ENCODE measurements around the gene CIRBP.
"Not testable (repeated sequence)": the region's sequence is repeated elsewhere in the genome, so short reads cannot be mapped to it uniquely, and the experiment has no call there.

Gene CIRBP

GRCh38 chr19:1244693-1245451, 24.3 kb upstream of the CIRBP start:
- no peak for DNase-seq (ENCODE audit: low spot score)

DNA sequence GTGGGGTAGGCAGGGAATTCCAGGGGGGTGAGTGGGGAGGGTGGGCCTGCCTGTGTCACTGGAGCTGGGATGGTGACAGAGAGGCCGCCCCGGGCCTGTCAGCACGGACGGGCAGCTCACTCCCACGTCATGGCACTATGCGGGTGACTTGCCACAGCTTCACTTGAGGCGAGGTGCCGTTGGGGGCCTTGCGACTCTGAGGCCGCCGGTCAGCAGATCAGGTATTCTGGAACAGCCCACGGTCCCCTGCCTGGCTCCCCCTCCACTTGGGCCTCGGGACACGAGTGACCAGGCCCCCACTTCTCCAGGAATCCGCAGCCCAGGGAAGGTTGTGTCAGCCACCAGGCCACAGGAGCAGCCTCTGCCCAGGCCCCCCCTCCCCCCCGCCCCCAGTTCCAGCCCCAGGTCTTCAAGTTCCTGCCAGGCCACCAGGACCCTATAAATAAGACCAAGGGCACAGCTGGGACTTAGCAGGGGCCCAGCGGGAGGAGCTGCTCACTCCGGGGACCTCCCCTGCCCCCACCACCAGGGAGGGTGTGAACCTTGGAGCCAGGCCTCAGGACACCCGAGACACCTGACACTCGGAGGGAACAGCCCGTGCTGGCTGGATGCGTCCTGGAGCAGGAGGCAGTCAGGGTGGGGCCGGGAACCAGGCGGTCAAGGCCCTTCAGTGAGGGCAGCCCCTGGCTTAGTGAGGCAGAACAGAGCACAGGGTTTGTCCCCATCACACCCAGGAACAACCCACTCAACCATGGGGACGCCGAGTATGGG, 23.5 kb upstream of the CIRBP start:
- no peak for DNase-seq (ENCODE audit: low spot score)

DNA sequence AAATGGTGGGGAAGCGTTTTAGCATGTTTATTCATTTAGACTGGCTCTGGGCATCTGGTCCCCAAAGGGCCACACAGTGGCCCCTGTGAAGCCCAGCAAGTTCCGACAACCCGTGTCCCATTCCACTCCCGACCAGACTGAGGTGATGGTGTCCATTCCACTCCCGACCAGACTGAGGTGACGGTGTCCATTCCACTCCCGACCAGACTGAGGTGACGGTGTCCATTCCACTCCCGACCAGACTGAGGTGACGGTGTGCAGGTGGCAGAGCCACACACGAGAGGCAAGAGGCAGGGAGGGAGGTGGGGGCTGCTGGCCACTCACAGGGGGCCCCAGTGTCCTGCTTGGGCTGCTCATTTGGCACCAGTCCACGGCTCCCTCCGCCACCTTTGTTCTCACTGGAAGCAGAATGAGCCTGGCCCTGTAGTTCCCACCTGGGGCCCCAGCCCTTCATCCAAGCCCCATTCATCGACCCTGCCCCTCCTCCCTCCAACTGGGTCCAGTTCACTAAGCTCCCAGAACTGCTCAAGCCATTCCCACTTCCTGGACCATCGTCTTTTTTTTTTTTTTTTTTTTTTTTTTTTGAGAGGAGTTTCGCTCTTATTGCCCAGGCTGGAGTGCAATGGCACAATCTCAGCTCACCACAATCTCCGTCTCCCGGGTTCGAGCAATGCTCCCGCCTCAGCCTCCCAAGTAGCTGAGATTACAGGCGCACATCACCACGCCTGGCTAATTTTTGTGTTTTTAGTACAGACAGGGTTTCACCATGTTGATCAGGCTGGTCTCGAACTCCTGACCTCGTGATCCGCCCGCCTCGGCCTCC, 22.7 kb upstream of the CIRBP start:
- DNase-seq (ENCODE audit: low spot score), result not testable (repeated sequence)

DNA sequence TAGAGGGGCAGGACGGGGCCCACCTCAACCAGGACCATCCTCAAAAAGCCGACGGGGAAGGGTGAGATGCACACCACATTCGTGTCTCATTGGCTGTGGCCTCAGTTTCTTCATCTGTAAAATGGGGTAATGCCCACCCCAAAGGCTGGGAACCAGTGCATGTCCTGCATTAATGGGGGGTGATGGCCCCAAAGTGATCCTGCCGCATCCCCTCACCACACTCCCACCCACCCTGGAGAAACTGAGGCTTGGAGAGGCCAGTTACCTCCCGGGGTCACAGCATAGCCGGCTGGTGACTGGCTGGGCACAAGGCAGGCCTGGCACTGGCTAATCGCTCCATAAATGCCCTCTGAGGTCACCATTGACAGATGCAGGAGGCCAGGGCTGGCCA, 21.4 kb upstream of the CIRBP start:
- no peak for DNase-seq (ENCODE audit: low spot score)

GRCh38 chr19:1248139-1248785, 20.9 kb upstream of the CIRBP start, which contains the start of gene MIDN:
MIDN (plus strand) TSS chr19:1248583; CDS start chr19:1250297, 1,714 bp downstream.
- DNase-seq (ENCODE audit: low spot score), result peak; percentile 93

DNA sequence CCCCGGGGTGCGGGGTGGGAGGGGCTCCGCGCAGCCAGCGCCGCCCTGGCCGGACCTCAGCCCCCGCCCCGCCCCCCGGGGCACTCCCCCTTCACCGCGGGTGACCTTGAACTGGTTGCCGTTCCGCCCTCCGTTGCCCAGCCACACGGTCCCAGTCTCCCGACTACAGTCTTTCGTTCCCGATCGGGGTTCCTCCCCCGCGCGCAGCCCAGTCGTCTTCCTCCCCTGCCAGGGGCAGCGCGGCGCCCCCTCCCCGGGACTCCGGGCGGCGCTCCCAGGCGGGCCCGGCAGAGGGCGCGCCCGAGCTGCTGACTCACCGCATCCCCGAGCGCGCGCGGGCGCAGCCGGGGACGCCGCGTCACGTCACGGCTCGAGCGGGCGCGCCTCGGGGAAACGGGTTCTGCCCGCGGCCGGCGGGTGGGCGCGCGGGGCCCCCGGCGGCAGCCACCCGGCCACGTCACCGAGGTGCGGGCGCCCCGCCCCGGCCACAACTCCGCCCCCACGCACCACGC, 20.3 kb upstream of the CIRBP start:
- peak; percentile 79 for DNase-seq (ENCODE audit: low spot score)

DNA sequence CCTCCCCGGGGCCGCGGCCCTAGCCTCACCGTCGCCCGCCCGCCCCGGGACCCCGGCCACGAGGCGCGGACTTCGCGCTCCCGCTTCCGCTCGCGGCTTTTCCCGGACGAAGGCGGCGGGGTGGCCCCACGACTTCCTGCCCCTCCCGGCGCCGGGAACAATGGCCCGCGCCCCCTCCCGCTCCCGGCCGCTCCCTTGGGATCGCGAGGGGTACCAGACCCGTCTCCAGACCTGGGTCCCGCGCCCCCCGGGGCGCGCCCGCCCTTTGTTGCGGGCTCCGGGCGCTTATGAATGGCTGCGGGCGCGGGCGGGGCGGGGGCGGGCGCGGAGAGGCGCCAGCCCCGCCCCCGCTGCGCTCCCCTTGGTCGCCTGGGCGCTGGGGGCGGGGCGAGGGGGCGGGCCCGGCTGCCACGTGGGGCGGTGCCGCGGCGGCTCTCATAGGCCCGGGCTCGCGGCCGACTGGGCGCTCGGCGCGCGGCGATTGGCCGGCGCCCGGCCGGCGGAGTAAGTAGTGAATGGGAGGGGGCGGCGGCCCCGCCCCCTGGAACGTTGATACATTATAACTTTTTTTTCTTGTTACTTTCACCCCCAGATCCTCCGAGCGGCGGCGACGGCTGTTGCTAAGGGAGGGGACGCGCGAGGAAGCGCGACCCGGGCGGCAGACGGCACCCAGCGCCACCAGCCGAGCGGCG, 19.7 kb upstream of the CIRBP start:
- DNase-seq (ENCODE audit: low spot score), result peak; percentile 96

DNA sequence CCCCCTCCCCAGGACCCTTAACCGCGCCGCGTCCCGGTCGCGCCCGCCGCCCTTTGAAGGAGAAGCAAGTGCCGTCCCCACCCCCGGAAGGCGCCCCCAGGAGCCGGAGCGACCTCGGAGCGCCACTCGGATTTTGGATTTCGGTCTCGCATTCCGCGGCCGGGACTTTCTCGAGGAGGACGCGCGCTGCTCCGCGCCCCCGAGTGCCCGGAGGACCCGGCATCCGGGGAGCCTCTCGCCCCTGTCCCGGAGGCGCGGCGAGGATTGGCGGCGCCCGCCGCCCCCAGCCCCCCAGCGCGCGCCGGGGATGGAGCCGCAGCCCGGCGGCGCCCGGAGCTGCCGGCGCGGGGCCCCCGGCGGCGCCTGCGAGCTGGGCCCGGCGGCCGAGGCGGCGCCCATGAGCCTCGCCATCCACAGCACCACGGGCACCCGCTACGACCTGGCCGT, 19.1 kb upstream of the CIRBP start:
- DNase-seq (ENCODE audit: low spot score), result no peak

- peak; percentile 53 for DNase-seq (ENCODE audit: low spot score)
Measured at GRCh38 chr19:1250437-1251260, 18.5 kb upstream of the CIRBP start.

DNA sequence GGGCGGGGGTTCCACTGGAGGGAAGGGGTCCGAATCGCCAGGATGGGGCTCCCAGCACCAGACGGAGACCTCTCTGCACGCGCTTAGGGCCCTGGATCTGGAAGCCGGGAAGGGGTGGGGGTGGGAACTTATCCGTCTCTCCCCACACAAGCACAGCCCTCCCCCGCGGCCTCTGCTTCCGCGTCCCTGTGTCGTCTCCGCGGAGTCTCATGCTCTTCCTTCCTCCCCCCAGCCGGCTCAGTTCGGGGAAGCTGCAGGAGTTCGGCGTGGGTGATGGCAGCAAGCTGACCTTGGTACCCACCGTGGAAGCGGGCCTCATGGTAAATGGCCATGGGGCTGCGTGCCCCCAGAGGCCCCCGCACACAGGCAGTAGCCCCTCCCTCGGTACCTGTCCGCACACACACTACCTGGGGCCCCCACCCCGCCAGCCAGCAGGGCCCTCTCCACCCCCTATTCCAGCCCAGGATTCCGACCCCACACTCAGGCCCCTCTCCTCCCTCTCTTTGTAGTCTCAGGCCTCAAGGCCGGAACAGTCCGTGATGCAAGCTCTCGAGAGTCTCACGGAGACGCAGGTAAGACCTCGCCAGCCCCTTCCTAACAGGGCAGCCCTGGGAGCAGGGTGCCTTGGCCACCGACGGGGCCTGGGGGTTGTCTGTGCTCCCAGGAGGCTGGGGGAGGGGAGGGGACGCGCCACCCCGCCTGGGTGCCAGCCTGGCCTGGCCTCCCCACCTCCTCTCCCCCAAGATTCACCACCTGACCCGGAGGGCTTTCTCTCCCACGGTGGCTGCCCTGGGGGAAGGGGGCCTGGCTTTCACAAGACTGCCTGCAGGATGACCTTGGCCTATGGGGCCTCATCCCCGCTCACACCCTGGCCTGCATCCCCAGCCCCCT, 17.6 kb upstream of the CIRBP start:
- peak; percentile 66 for DNase-seq (ENCODE audit: low spot score)

DNA sequence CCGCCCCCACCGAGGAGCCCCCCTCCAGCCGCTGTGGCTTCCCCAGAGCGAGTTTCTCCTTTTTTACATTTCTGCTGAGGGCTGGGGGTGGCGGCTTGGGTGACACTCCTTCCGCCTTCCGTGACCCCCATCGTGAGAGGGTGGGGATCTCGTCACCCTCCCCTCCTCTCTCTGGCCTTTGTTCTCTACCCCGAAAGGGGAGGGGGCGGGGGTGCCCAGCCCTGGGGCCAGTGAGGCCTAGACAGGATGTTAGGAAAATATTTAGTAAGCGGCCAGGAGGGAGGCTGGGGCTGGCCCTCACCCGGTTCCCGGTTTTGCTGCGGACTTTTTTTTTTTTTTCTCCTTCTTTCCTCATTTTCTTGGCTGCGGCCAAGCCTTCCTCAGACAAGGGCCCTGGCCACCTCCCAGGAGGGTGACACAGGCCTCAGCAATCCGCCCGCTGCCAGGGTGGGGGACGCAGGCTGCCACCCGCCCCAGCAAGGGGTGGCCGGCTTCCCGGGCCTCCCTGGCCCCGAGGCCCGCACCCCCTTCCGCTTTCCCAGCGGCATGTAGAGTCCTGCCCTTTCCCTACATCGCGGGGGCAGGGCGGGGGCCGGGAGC, 16.8 kb upstream of the CIRBP start:
- DNase-seq (ENCODE audit: low spot score), result peak; percentile 84

DNA sequence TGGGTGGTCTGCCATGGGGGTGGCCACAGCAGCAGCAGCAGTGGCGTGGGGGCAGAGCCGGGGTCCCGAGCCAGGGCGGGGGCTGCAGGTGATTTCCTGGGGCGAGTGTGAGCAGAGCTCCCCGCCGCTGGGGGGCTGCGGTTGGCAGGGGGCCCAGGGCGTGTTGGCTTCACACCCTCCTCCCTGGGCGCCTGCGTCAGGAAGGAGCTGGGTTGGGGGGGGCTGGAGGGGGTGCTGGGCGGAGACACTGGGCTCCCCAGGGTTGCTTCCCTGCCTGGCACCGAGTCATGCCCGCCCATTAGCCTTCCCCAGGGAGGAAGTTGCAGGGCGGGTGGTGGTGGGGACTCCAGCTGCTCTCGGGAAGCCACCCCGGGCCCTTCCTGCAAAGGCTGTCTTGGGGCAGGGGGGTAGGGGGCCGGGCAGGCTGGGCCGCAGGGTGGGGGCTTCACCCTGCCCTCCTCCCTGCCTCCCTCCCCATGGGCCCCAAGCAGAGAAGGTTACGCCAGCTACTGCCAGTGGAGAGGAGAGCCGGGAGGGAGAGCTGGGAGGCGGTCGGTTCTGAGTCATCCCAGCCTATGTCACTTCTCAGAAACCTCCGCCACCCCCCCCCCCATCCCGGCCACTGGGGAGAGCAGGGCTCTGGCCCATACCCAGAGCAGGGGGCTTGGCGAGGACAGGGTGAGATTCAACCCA, 16.2 kb upstream of the CIRBP start:
- DNase-seq (ENCODE audit: low spot score), result peak; percentile 91

- no peak for DNase-seq (ENCODE audit: low spot score)
Measured at GRCh38 chr19:1253514-1254080, 15.5 kb upstream of the CIRBP start.

DNA sequence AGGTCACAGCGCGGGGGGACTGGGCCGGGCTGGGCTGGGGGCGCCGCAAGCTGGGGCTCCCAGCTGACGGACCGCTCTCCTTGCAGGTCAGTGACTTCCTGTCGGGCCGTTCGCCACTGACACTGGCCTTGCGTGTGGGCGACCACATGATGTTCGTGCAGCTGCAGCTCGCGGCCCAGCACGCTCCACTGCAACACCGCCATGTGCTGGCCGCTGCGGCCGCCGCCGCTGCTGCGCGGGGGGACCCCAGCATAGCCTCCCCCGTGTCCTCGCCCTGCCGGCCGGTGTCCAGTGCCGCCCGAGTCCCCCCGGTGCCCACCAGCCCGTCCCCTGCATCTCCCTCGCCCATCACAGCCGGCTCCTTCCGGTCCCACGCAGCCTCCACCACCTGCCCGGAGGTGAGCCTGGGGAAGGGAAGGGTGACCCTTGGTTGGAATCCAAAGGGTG, 15.0 kb upstream of the CIRBP start:
- DNase-seq (ENCODE audit: low spot score), result no peak

DNA sequence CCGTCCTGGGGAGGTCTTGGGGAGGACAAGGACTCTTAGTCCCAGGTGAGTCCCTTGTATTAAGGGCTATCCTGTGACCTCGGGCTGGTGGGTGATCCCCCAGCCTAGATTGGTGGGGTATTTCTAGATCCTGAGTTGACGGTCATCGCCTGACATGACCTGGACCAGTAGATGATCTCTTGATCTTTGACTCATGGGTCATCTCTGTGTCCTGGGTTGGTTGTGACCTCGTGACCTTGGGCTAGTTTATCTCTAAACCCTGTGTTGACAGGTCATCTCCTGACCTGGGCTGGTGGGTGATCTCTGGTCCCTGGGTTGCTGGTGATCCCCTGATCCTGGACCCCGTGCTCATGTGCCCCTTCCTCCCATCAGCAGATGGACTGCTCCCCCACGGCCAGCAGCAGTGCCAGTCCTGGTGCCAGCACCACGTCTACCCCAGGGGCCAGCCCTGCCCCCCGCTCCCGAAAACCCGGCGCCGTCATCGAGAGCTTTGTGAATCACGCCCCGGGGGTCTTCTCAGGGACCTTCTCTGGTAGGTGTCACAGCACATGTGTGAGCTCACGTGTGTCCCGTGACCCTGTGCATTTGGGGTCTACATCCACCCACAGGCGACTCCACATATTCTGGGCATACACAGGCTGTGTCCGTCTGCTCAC, 14.5 kb upstream of the CIRBP start:
- no peak for DNase-seq (ENCODE audit: low spot score)

GRCh38 chr19:1255186-1256161, 13.7 kb upstream of the CIRBP start:
- DNase-seq (ENCODE audit: low spot score), result no peak
